HG03558 (cell line): ENCODE measurements around the gene SLC17A3.

Experiments used
- ATAC-seq: cut with Tn5 transposase; IDR thresholded peaks from one replicate; pipeline ENCODE4 v1.9.1; 2021; ENCODE audit warnings: moderate number of reproducible peaks; ENCODE audit not compliant: unreplicated experiment; ENCODE audit errors: extremely low read depth

Gene SLC17A3, protein sequence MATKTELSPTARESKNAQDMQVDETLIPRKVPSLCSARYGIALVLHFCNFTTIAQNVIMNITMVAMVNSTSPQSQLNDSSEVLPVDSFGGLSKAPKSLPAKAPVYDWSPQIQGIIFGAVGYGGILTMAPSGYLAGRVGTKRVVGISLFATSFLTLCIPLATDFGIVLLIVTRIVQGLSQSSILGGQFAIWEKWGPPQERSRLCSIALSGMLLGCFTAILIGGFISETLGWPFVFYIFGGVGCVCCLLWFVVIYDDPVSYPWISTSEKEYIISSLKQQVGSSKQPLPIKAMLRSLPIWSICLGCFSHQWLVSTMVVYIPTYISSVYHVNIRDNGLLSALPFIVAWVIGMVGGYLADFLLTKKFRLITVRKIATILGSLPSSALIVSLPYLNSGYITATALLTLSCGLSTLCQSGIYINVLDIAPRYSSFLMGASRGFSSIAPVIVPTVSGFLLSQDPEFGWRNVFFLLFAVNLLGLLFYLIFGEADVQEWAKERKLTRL

DNA sequence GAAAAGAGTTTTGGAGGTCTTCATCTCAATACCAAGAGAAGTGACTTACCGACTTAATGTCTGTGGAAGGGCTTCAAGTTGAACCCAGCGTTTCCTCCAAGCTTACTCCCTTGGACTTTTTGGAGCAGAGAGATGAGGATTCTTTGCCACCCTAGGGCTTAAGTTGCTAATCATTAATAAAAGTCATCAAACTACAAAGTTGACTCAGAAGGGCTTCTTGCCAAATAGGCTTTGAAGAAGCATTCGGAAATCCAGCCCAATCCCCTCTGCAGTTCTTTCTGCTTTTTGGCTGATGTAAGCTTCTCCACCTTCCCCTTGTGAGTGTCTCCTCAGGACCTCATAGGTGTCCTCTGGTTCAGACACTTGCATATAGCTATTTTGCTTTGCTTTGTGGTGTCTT is at the start of gene SLC17A3:
Gene SLC17A3, minus strand, starts transcription at position 126 of the 400 bp plus-strand sequence. CDS start 5,856 bp downstream, outside the sequence.
- no peak for ATAC-seq

DNA sequence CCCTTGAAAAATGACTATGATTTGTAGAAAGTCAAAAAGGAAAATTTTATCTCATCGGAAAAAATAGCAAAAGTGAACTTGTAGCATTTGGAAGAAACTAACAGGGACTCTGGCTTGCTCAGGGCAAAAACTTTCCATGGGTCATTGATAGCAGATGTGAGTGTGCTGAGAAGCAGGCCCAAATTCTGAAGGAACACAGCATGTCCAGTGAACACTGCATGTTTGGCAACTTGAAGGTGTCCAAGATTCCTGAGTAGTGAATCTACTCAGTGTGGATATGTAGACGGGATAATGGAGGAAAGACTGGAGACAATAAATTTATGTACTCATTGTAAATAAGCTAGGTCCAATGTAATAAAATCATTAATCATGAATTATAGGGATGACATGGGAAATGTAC is 48.3 kb upstream of the SLC17A3 start:
- ATAC-seq = no peak

- no peak for ATAC-seq
These were observed 47.6 kb upstream of the SLC17A3 start for GRCh38 chr6:25921525-25922203.

DNA sequence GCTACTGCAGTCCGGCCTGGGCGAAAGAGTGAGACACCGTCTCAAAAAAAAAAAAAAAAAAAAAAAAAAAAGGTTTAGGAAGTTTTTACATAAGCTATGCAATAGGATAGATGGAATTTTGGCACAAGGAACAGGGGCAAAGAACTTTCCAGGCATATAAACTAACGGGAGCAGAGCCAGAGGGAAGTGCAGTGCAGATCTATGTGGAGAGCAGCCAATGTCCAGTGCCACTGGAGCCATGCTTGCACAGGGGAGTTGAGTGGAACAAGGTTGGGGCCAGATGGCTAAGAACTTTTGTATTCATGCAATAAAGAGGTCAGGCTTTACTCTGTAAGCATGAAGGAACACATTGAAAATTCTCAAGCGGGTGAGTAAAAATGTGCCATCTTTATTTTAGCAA is 45.6 kb upstream of the SLC17A3 start:
- no peak for ATAC-seq

GRCh38 chr6:25918083-25918683 is 44.1 kb upstream of the SLC17A3 start:
- ATAC-seq = no peak

GRCh38 chr6:25916789-25917490 is 42.9 kb upstream of the SLC17A3 start:
- ATAC-seq = no peak

DNA sequence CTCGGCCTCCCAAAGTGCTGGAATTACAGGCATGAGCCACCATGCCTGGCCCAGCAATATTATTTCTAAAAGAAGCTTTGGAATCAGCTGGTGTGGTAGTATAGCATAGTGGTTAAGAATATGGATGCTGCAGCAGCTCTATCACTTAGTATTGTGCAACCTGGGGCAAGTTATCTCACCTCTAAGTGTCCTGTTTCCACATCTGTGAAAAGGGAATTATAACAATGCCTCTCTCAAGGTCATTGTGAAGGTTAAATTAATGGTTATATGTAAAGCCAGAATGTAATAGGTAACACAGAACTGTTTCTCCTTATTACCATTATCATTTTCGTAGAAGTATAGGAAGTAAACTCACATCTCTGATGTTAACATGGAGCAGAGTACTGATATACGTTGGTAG is 42.3 kb upstream of the SLC17A3 start:
- no peak for ATAC-seq

DNA sequence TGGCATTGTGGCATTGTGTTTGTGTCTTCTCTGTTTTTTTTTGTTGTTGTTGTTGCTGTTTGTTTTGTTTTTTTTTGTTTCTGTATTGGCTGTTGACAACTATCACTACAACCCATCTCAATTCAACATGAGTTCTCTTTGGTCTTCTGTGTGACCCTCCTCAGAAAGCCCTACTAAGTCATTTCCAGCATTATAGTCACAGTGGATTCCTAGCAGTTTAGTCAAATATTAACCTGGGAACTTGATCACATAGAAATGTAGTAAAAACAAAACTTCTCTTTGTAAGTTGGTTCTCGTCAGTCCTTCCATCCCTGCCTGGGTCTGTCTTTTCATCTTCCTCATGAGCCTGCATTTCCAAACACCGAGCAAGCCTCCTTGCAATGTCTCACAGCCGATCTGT is 39.7 kb upstream of the SLC17A3 start:
- no peak for ATAC-seq

GRCh38 chr6:25911351-25911750 is 37.3 kb upstream of the SLC17A3 start:
- no peak for ATAC-seq

DNA sequence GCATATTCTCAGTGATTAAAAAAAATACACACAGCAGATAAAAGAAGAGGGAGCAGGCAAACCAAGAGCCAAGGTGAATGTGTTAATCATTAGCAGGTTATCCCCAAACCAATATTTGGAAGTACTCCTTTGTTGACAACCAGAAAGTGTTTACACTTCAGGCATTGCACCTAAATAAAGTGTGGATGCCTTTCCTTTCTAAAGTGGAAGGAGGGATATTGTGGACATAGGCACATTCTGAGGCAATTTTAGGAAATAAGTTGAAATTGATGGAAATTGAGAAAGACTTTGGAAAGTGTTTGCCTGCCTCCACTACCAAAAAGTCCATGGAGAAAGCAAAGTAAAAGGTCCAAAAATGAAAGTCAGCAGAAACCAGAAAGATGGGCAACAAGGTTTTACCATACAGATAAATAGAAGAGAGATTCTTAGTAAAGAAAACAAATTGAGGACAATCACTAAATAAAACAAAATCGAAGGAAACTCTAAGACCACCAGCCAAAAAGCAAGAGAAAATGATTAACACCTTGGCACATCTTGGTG is 33.5 kb upstream of the SLC17A3 start:
- no peak for ATAC-seq

DNA sequence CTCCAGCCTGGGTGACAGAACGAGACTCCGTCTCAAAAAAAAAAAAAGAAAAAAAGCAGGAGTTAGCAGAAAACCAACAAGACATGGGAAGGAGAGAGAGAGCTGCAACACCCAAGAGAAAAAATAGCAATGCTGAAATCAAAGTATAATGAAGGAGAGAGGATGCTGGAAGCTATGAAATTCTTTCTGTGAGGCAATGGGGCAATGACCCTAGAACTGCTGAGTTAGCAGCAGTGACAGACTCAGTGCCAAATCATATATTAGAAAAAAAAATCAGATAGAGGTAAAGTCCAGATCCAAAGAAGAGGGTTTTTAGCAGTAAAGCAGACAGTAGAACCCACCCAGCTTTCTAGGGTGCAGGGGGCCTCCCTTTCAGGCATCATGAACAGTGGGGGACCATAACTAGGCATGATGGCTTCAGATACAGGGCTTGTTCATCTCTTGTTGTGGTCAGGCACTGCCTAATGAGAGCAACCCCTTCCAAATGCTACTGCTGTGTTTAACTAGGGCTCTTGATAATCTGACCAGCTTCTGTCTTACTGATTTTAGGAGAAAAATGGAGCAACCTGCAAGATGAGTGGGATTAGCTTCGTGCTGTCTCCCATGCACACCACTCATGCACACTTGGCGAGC is 29.5 kb upstream of the SLC17A3 start:
- no peak for ATAC-seq

DNA sequence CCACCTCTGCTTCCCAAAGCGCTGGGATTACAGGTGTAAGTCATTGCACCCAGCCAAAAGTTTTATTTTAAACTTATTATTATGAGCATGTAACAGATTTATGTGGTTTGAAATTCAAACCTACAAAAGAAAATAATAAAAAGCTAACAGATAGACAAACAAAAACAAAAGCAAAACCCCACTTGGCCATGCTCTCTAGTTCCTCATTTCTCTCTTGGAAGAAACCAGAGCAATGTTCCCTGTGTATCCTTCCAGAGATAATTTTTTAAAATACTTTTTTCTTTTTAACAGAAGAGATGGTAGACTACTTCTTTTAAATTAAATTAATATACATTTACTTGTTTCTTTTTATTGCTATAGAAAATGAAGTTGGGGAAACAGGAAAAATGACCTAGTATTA is 28.0 kb upstream of the SLC17A3 start:
- ATAC-seq = no peak

DNA sequence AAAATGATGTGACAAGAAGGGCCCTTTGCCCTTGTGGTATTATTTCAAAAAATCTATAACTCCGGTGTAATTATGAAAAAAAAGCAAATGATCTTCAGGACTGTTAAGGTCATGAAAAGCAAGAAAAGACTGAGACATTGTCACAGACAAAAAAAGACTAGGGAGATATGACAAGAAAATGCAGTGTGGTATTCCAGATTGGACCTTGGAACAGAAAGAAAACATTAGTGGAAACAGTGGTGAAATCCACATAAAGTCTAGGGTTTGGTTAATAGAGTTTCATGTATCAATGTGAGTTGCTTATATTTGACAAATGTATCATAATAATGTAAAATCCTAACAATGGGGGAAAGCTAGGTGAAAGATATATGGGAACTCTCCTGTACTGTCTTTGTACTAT is 26.8 kb upstream of the SLC17A3 start:
- ATAC-seq = no peak

DNA sequence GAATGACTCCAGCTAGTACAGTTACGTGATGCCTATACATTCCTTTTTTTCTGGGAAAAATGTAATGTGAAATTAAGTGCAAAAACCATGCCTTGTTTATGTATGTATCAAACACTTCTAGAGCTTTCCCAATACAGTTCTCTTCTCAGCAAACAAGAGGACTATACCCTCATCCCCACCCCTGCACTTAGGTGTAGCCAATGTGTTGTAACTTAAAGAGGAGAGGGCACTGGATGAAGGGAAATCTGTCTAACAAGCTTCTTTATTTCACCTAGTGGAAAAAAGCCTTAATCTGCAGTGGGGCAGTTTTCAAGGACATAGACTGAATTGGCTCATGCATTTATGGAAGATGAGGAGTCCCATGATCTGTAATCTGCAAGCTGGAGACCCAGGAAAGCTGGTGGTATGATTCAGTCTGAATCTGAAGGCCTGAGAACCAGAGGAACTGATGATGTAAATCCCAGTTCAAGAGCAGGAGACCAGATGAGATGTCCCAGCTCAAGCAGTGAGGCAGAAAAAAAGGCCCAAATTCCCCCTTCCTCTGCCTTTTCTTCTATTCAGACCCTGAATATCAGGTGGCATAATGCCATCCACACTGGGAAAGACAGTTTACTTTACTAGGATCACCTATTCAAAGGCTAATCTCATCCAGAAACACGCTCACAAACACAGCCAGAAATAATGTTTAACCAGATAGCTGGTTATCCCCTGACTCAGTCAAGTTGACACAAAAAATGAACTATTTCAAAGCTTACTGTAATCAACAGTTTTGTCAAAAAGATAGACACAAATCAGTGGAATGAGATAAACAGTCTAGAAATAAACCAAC is 25.8 kb upstream of the SLC17A3 start:
- no peak for ATAC-seq

DNA sequence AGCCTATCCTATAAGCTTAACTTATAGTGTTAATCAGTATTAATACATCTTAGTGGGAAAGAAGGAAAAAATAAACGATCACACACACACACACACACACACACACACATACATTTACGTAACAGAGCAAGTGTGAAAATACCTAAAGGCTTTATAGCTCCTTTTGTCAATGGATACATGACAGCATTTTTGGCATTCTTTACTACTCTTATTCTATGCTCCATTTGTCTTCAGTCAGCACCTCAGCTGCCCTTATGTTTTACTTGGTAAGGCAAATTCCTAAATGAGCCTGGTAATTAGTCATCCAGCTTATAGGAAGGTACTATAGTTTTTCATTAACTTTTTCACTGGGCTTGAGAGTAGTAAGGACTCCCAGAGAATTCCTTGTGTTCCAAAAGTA is 25.1 kb upstream of the SLC17A3 start:
- ATAC-seq = no peak

DNA sequence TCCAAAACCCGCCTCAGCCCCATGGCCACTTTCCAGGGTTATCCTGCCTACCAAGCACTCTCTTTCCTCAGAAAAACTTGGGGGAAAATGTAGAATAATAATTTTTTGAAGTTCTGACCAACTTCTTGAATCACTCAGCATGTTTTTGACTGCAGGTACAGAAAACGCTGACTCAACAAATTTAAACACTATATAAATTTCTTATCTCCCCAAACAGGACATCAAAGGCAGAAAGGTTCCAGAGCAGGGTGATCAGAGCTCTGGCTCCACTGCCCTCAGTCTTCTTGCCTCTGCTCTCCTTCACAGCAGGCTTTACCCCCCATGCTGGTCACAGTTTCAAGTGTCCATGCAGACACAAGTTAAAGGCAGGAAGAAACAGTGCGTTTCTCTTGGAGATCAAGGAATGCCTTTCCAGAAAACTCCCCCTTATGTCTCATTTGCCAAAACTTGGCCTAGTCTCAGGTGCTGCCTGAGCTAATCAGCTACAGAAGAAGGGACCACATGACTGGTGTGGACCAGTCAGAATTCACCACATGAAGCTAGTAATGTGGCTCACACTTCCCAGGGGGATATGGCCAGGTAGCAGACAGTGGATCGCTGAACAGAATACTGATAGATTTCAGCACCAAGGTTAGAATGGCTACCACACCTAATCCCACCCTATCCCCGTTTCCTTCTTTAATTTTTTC is 24.4 kb upstream of the SLC17A3 start:
- ATAC-seq = no peak

- ATAC-seq = no peak
These were observed 22.2 kb upstream of the SLC17A3 start for GRCh38 chr6:25896252-25896651.

- ATAC-seq = no peak
These were observed 21.7 kb upstream of the SLC17A3 start for GRCh38 chr6:25895771-25896170.
